DMS79 (cell line): ENCODE measurements around the gene IGFBPL1.
"Not testable (repeated sequence)": the region's sequence is repeated elsewhere in the genome, so short reads cannot be mapped to it uniquely, and the experiment has no call there.

Experiments
- DNase-seq: peaks from one replicate; lab custom pipeline; 2025; lab: John Stamatoyannopoulos, UW

Gene IGFBPL1

GRCh38 chr9:38423973-38424843 is at the start of gene IGFBPL1:
Gene IGFBPL1 (minus strand): TSS chr9:38424454. CDS start chr9:38424424, 30 bp downstream.
- DNase-seq = peak; percentile 47

GRCh38 chr9:38472583-38473249 is 48.5 kb upstream of the IGFBPL1 start:
- not testable (repeated sequence) for DNase-seq

- DNase-seq = no peak
Measured at GRCh38 chr9:38467404-38467803, 43.1 kb upstream of the IGFBPL1 start.

- DNase-seq = no peak
Measured at GRCh38 chr9:38453835-38454234, 29.6 kb upstream of the IGFBPL1 start.

- DNase-seq = no peak
Measured at GRCh38 chr9:38451162-38451561, 26.9 kb upstream of the IGFBPL1 start.

- DNase-seq = no peak
Measured at GRCh38 chr9:38447703-38448102, 23.4 kb upstream of the IGFBPL1 start.

- no peak for DNase-seq
Measured at GRCh38 chr9:38445154-38446043, 21.1 kb upstream of the IGFBPL1 start.

GRCh38 chr9:38443597-38443996 is 19.3 kb upstream of the IGFBPL1 start:
- no peak for DNase-seq

GRCh38 chr9:38443181-38443580 is 18.9 kb upstream of the IGFBPL1 start:
- no peak for DNase-seq

GRCh38 chr9:38442473-38443096 is 18.3 kb upstream of the IGFBPL1 start:
- no peak for DNase-seq

- no peak for DNase-seq
Measured at GRCh38 chr9:38441347-38442085, 17.3 kb upstream of the IGFBPL1 start.

- no peak for DNase-seq
Measured at GRCh38 chr9:38440516-38440915, 16.3 kb upstream of the IGFBPL1 start.

- DNase-seq = no peak
Measured at GRCh38 chr9:38439916-38440301, 15.7 kb upstream of the IGFBPL1 start.

GRCh38 chr9:38439291-38439915 is 15.1 kb upstream of the IGFBPL1 start:
- DNase-seq = no peak

GRCh38 chr9:38437193-38437823 is 13.1 kb upstream of the IGFBPL1 start:
- no peak for DNase-seq

GRCh38 chr9:38436708-38437107 is 12.5 kb upstream of the IGFBPL1 start:
- DNase-seq = no peak

GRCh38 chr9:38435521-38435920 is 11.3 kb upstream of the IGFBPL1 start:
- DNase-seq = no peak

GRCh38 chr9:38434853-38435252 is 10.6 kb upstream of the IGFBPL1 start:
- DNase-seq = no peak

GRCh38 chr9:38434365-38434764 is 10.1 kb upstream of the IGFBPL1 start:
- no peak for DNase-seq

GRCh38 chr9:38432922-38433510 is 8.8 kb upstream of the IGFBPL1 start:
- DNase-seq = peak; percentile 2
